GM21786 (cell line): ENCODE results near the gene STAU1.
"Not testable (repeated sequence)": the region's sequence is repeated elsewhere in the genome, so short reads cannot be mapped to it uniquely, and the experiment has no call there.

Experiments
- ATAC-seq: cut with Tn5 transposase; IDR thresholded peaks from one replicate; pipeline ENCODE4 v1.9.1; 2021; ENCODE audit not compliant: unreplicated experiment

The STAU1 gene

DNA sequence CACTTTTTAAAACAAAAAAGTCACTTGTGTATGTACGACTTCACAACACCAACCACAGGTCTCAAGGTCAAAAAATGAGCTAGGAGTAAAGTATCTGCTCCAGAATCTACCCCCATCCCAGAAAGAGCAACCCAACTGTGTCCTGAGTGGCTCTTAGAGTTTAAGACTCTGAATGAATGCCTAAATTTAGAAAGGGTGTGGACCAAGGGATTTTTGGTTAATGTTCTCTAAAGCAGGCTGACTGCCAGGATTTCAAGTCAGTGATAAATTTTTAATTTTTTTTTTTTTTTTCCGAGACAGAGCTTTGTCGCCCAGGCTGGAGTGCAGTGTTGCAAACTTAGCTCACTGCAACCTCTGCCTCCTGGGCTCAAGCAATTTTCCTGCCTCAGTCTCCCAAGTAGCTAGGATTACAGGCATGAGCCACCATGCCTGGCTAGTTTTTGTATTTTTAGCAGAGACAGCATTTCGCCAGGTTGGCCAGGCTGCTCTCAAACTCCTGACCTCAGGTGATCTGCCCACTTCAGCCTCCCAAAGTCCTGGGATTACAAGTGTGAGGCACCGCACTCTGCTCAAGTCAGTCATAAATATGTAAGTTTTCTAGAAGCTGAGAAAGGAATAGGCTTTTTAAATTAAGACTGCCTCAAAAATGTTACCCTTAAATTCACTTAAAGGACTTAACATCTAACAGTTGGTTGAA is 20.2 kb downstream of the STAU1 start:
- ATAC-seq, result no peak

DNA sequence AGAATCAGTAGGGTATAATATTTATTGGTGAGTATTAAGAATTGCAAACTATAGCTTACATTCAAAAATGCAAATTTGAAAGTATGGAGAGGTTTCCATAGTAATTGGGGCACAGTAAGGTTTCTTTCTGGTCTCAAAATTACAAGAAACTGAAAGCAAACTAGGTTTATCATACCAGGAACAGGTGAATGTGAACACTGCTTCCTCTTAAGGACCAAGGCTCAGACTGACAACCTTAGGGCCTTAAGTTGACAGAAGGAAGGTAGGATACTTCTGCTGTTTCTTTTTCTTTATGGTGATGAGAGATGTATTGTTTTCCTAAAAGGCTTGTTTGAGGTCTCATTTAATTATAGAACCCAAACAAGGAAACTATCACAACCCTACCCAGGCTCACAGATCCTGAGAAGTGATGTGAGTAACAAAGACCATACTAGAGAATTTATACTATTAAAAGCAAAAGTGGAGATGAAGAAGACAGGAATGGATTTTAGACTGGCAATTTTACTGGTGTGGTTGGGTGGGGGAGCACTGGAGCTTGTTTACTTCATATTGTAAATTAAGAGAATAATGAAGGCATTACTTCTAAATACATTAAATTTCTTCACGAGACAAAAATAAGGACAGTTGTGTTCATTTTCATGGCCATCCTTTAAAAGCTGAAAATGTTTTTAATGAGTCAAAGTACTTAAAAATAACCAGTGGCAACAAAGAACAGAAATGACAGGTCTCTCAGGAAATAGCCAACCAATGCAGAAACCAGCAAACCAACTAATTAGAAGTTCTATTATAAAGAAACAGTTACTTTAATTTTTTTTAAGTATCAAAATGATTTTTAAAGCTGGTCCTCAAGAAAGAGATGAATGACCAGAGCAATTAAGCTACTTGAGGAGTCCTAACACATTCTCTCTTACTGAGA is 21.3 kb downstream of the STAU1 start:
- peak; percentile 70 for ATAC-seq

DNA sequence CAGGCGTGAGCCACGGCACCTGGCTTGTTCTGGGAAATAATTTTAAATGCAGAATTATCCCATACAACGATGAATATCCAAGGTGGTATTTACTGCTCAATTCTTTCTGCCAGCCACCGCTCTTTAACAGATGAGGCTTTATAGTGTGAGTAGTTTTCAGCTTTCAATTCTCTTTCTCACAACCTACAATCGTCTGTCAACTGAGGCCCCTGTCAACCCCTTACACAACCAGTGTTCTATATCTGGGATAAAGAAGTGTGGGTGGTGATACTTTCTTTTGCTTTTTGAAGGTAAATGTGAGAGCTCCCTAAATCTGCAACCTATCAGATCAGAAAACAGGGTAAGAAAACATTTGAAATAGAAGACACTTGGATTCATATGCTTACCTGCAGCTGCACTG is 22.5 kb downstream of the STAU1 start:
- no peak for ATAC-seq

DNA sequence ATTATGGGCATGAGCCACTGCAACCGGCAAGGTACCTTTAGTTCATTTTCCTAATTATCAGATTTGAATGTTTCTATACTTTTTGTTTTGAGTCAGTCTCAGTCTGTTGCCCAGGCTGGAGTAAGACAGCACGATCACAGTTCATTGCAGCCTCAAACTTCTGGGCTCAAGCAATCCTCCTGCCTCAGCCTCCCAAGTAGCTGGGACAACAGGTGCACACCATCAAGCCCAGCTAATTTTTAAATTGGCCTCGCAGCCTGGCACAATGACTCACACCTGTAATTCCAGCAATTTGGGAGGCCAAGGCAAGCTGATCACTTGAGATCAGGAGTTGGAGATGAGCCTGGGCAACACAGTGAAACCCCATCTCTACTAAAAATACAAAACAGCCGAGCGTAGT is 24.4 kb downstream of the STAU1 start:
- no peak for ATAC-seq

DNA sequence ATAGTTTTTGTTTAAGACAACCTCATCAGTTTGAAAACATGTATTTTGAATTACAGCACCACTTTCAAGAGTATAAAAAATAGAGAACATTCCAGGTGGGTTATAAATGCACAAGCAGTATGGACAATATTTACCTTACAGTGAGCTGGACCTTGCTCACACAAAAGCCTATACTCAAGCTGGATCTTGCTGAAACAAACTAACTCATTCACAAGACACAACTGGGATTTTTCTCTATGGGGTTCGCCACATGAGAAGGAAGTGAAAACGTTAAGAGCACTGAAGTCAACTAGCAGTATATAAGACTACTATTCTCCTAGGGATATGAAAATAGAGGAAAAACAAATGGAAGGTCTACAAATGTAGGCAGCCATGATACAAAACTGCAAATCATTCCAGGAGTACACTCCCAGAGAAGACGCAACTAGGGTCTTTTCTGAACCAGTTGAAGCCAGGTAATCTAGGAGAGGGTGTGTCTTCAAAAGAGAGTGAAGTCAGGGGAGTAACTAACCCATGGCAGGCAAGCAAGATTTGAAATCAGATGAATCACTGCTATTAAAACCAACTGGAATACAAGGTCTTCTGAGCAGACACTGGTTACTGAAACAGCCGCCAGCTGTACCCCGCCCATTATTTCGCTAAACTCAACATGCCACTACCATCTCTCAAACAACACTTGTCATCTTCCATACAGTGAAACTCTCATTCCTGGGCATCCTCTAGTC is 26.5 kb downstream of the STAU1 start:
- no peak for ATAC-seq

DNA sequence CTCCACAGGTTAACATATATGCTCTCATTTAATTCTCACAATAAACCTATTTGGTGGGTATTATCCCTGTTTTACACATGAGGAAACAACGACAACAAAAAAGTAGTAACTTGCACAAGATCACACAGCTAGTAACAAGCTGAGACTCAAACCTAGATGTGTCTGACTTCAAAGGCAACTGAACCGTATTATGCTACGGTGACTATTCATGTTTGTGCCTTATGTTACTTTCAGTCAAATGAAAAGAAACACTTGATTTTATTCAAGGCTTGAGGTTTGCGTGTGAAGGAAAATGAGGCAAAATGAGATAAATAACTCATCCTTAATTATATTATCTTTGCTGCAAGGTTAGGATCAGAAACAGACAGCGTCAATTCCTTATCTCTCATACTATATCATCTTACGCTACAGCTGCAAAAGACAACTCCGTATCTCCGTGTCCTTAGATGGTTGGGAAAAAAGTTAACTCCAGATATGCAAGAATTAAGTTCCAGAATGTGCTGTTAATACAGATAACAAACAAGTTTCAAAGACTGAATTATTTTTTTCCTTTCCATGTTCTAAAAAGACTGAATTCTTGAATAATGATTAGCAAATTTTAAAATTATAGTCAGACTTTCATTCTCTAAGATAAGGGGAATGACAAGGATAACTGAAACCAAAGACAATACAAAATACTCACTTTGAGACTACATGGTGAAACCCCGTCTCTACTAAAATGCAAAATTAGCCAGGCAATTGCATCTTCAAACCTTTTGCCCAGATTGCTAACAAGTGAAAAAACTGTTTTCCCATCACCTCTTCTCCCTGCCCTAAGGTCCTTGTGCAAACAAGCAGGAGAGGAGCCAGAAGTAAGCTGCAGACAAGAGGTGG is 27.8 kb downstream of the STAU1 start:
- no peak for ATAC-seq

DNA sequence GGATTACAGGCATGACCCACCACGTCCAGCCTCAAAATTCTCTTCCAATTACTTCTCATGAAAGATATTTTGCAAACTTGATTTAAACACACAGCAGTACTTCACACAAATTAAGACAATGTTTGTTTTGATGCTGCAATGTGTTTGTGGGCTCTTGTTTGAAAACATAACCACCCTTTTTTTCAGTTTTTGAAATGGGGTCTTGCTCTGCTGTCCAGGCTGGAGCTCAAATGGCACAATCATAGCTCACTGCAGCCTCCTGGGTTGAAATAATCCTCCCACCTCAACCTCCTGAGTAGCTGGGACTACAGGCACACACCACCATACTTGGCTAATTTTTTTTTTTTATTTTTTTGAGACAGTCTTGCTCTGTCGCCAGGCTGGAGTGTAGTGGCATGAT is 31.0 kb downstream of the STAU1 start:
- no peak for ATAC-seq

DNA sequence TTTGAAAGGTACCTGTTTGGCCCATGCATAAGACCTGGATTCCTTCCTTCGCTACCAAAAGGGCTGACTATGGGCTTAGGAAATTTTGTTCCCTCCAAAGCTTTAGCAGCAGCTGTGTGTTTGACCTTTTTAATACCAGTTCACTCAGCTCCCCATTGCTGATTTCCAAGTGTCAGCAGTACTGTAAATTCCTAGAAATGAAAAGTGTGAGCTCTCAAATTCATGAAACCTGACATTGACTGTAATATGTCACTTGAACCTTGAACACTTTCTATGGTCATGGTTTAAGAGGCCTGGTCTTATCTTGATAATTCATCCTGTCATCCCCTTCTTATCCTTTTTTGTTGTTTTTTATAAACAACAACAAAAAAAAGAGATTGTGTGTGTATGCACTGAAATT is 31.7 kb downstream of the STAU1 start:
- no peak for ATAC-seq

DNA sequence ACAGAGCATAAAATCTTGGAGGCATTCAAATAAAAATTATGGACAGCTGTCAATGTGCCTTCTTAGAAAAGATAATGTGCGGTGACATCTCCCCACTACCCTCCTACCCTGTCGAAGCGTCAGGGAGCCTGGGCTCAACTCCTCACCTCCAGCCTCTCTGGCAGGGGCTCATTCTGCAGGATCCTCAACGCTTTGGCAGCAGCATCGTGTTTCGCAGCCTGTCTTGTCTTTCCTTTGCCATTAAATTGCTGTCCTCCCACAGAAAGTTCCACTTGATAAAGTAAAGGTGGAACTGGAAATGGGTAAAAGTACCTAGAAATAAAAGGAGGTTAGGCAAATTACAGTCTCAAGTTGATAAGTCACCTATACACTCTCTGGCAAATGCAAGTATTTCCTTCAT is 36.7 kb downstream of the STAU1 start:
- ATAC-seq, result no peak

DNA sequence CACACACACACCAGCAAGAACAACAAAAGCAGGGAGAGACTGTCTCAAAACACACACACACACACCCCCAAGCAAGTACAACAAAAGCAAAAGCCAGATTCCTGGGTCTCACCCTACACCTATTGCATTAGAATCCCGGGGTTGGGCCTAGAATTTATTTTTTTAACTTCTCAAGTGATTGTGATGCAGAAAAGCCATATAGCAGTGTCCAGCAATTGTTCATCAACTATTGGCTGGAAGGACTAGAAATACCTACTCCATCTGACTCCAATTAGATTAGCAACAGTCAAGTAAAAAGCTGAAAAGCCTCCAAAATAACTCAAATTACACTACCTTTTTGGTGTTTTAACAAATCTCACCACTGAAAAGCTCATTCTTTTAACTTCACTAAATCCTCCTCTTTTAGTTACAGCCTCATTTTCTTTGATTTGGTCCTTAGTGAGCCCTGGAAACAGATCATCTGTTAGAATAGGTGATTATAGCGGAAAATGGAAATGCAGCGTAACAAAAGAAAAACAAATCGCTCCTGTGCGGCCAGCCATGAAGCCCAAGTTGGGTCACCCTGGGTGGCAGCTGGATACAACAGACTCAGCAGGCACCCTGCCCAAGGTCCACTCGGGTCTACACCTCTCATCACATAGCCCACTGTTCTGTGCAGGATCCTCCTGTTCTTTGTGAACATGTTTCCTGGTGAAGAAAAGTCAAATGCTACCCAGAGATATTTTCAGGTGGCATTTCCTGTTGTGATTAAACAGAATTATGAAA is 38.7 kb downstream of the STAU1 start:
- no peak for ATAC-seq

DNA sequence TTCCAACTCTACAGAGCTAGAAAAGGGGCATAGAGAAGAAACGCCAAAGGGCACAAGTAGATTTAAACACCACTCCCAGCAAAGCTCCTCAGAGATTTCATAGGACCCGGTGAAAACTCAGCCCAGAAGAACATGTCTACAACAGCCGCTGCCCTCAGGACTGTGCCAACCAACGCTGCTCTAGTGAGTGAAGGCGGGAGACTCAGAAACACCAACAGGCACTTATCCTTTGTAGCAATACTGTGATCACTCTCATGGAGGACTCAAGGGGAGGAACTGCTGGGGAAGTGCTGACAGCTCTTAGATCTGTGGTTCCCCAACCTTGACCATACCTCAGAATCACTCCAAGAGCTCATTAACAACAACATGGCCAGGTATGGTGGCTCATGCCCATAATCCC is 39.5 kb downstream of the STAU1 start:
- no peak for ATAC-seq

DNA sequence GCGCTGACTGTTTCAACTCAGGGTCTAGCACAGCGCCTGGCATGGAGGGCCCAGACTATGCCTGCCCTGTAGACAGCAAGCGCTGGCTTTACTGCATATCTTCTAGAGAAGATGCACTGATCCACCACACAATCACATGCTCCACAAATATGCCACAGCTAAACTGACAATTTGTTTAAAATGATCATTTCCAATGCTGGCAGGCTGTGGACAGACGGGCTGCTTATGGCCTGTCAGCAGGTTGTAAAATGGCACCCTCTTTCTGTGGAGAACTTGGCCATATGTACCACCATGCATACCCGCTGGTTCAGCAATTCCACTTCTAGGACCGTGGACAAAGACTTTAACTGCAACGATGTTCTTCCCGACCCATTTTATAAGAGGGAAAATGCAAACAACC is 40.8 kb downstream of the STAU1 start:
- ATAC-seq, result no peak

DNA sequence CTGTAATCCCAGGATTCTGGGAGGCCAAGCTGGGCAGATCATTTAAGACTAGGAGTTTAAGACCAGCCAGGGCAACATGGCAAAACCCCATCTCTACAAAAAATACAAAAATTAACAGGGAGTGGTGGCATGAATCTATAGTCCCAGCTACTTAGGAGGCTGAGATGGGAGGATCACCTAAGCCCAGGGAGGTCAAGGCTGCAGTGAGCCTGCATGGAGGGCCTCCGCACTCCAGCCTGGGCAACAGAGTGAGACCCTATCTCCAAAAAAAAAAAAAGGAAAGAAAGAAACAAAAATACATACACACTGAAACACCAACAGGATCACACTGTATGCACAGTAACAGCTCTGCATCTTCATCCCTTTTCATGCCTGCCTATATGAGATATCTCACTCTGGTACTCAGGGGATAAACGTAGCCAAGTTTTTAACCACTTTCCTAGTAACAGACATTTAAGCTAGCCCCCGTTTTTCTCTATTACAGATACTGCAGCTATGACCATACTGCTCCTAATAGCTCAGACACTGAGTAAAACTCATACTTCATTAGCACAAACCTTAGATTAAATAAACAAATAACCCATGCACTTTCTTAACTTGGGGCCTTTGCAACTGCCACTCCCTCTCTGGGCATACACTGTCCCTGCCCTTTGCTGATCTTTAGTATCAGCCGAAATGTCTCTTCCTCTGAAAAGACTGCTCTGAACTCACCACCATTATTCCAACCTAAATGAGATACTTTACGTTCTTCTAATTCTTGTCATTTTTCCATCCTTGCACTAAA is 41.5 kb downstream of the STAU1 start:
- ATAC-seq, result no peak

DNA sequence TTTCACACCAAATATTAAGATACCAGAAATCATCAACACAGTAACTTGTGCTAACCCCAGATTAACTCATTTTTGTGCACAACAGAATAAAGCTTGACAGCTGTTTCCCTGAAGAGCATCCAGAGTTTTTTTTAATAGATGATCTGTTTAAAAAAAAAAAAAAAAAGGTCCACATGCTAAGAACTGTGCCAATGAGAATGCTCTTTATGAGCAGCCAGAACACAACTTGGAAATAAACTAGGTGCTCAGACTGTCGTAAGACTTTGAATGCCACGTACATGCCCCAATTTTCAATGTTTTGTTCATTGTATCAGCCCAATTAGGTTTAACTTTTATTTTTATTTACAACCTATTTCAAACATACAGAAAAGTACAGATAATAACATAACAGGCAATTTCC is 47.3 kb downstream of the STAU1 start:
- no peak for ATAC-seq

DNA sequence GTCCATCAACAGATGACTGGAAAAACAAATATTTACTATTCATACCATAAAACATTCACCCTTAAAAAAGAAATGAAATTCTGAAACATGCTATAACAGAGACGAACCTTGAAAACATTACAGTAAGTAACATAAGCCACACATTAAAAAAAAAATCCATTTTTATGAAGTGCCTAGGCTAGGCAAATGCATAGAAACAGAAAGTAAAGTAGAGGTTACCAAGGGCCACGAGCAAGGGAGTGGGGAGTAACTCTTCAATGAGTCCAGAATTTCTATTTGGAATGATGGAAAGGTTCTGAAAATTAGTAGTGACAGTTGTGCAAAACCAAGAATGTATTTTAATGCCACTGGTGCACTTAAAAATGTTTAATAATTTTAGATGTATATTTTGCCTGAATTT is 47.7 kb downstream of the STAU1 start:
- ATAC-seq, result no peak

DNA sequence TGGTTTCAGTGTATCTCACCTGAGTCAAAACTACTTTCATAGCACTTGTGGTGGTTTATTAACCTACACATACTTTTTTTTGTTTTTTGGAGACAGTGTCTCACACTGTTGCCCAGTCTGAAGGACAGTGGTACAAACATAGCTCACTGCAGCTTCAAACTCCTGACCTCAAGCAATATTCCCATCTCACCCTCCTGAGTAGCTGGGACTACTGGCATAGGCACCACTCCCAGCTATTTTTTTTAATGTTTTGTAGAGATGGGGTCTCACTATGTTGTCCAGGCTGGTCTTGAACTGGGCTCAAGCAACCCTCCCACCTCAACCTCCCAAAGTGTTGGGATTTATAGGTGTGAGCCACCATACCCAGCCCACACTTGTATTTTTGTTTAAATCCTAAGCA is 49.7 kb downstream of the STAU1 start:
- no peak for ATAC-seq

DNA sequence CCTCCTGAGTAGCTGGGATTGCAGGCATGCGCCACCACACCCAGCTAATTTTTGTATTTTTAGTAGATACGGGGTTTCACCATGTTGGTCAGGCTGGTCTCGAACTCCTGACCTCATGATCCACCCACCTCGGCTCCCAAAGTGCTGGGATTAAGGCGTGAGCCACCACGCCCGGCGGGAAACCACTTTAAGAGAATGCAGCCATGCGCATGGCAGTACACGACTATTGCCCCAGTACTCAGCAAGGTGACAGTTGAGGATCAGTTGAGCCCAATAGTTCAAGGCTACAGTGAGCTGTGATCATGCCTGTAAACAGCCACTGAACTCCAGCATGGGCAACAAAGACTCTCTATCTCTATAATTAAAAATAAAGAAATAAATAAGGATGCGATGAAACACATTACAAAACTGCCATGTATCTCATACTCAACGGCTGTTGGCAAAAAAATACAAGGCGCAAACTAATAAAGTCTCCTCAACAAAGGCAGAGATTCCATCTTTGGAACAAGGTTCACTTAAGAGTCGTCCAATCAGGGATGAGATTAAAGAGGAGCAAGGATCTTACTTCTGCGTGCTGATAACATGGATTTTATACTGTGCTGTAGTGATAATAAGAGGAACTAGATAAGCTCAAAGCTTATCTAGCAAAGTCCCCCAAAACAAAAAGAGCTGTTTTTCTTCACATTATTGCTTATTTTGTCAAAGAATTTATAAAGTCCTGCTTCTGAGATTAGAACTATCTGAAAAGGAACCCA is 51.1 kb downstream of the STAU1 start:
- ATAC-seq, result no peak

DNA sequence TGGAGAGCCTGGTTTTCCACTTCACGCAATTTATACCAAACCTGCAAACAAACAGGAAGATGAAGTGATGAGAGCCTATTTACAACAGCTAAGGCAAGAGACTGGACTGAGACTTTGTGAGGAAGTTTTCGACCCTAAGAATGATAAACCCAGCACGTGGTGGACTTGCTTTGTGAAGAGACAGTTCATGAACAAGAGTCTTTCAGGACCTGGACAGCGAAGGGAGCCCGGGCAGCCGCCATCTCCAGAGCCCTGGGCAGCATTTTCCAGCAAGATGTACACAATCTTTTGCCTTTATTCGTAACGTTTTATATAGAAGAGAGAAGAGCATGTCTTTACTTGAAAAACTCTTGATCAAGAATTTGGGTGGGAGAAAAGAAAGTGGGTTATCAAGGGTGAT is 53.3 kb downstream of the STAU1 start:
- ATAC-seq, result not testable (repeated sequence)

DNA sequence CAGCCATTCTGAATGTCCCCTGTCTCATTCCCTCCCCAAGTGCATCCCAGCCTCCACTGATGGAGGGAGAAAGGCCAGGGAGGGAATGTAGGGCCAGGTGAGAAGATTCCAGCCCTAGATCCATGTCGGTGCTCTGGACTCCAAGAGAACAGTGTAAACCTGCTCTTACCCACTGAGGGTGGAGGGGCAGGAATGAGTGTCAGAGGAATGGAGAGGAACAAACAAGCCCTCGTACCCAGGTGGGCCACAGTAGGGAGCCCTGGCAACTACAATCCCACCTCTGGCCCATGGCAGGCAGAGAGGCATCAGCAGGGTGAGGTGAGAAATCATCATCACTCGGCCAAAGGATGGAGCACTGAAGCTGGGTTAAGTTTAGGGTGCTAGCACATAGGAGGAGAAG is 54.6 kb downstream of the STAU1 start:
- ATAC-seq, result no peak
